Endothelial cell of umbilical vein (primary cell): ENCODE data around the gene ATXN7L1. TPM values are rescaled to one million over a fixed set of nuclear protein-coding genes. Genes with fewer than 3 reads are reported as not detected.

Source experiments
- BruUV-seq: library from RNA; stranded (reverse); fragments of 400-500 nt; replicated peaks from 2 replicates; lab custom pipeline; 2021; lab: Mats Ljungman, UMichigan
- CTCF ChIA-PET: fragments of 300-600, 350-600 bp; sonication (Branson Sonifier 250); formaldehyde crosslinking; loops from one replicate; lab custom pipeline; 2021; ENCODE audit warnings: antibody characterized with exemption, inconsistent platforms; lab: Charles Lee
- POLR2A ChIA-PET: fragments of 300-600, 350-600 bp; sonication (Branson Sonifier 250); formaldehyde crosslinking; loops from one replicate; lab custom pipeline; 2021; ENCODE audit warnings: antibody characterized with exemption, inconsistent platforms; lab: Charles Lee
- DNase-seq: peaks from one replicate; pipeline ENCODE4 v3.0.0-alpha.2; 2011; ENCODE audit warnings: low read depth, low spot score
- FAIRE-seq: peaks from 2 replicates; lab custom pipeline; 2011; peaks lifted over from hg19 to GRCh38; lab: Jason Lieb, UNC
- H2AFZ ChIP-seq: 2 replicates; pipeline ENCODE4 v1.6.0; 2012; ENCODE audit warnings: low read depth, low read length, control low read depth, inconsistent platforms
- H3K27ac ChIP-seq: 2 replicates; pipeline ENCODE4 v1.5.1; 2011; ENCODE audit warnings: low read depth, mild to moderate bottlenecking, control low read depth, low read length, moderate library complexity; ENCODE audit not compliant: insufficient read depth
- H3K27me3 ChIP-seq, 2 experiments: 2 replicates each; pipeline versions ENCODE4 v1.6.0 to v1.6.1; 2011; ENCODE audit warnings: low read length in 2 of 2, mixed read lengths in 1 of 2; ENCODE audit not compliant: control insufficient read depth in 2 of 2, insufficient read depth in 2 of 2
- H3K36me3 ChIP-seq, 2 experiments: 2 replicates in 1 of 2; 3 replicates in 1 of 2; pipeline ENCODE4 v1.5.1; 2011; ENCODE audit warnings: low read length in 2 of 2, mild to moderate bottlenecking in 1 of 2, moderate library complexity in 1 of 2; ENCODE audit not compliant: control insufficient read depth in 2 of 2, insufficient read depth in 2 of 2; ENCODE audit errors: extremely low read depth in 1 of 2
- H3K4me1 ChIP-seq: 3 replicates; pipeline ENCODE4 v1.5.1; 2011; ENCODE audit warnings: mild to moderate bottlenecking, low read length; ENCODE audit not compliant: control insufficient read depth, insufficient read depth; ENCODE audit errors: extremely low read depth
- H3K4me2 ChIP-seq: 2 replicates; pipeline ENCODE4 v1.6.1; 2011; ENCODE audit warnings: low read length, control low read depth, mixed read lengths; ENCODE audit not compliant: insufficient read depth
- H3K4me3 ChIP-seq, 3 experiments: fragments of 200-600 bp in 1 of 3; sonication (generic), shearing (Covaris generic) in 1 of 3; replicated peaks in 1 of 3; 2 replicates each; pipeline ENCODE4 v1.5.1; 2011 to 2016; ENCODE audit warnings: control low read depth in 3 of 3, low read length in 3 of 3, mild to moderate bottlenecking in 2 of 3, inconsistent platforms in 1 of 3, low read depth in 1 of 3, moderate library complexity in 1 of 3; ENCODE audit not compliant: insufficient read depth in 1 of 3
- H3K79me2 ChIP-seq: 2 replicates; pipeline ENCODE4 v1.6.0; 2012; ENCODE audit warnings: low read length, inconsistent platforms; ENCODE audit not compliant: control insufficient read depth, insufficient read depth
- H3K9ac ChIP-seq: replicated peaks from 2 replicates; pipeline ENCODE3; 2011; ENCODE audit warnings: low read length, control low read depth; ENCODE audit not compliant: insufficient read depth; ENCODE audit errors: extremely low read depth
- H3K9me1 ChIP-seq: replicated peaks from 3 replicates; pipeline ENCODE4 v1.6.0; 2011; ENCODE audit warnings: mild to moderate bottlenecking, low read length; ENCODE audit not compliant: control insufficient read depth, insufficient read depth; ENCODE audit errors: extremely low read depth
- H3K9me3 ChIP-seq: replicated peaks from 2 replicates; pipeline ENCODE4 v1.5.1; 2012; ENCODE audit warnings: low read length, inconsistent platforms; ENCODE audit not compliant: control insufficient read depth, insufficient read depth
- H4K20me1 ChIP-seq: replicated peaks from 2 replicates; pipeline ENCODE3; 2011; ENCODE audit warnings: mild to moderate bottlenecking, low read length; ENCODE audit not compliant: control insufficient read depth, insufficient read depth; ENCODE audit errors: extremely low read depth
- CTCF ChIP-seq, 2 donors: IDR thresholded peaks; 1 replicate in 1 of 2; 2 replicates in 1 of 2; pipeline ENCODE4 v1.5.1; 2011; ENCODE audit warnings: low read length in 2 of 2, mild to moderate bottlenecking in 2 of 2, moderate library complexity in 2 of 2, control low read depth in 1 of 2, inconsistent platforms in 1 of 2, low read depth in 1 of 2; ENCODE audit not compliant: insufficient read depth in 1 of 2; ENCODE audit errors: extremely low read depth in 1 of 2
- EZH2 ChIP-seq: IDR thresholded peaks from 2 replicates; pipeline ENCODE4 v1.6.1; 2012; ENCODE audit warnings: borderline replicate concordance, low read depth, mild to moderate bottlenecking, moderate library complexity, low read length, inconsistent platforms; ENCODE audit not compliant: severe bottlenecking
- FOS ChIP-seq: IDR thresholded peaks from 2 replicates; pipeline ENCODE4 v1.6.1; 2011; ENCODE audit warnings: mild to moderate bottlenecking, low read length, moderate library complexity, borderline replicate concordance; ENCODE audit not compliant: insufficient read depth
- GATA2 ChIP-seq: IDR thresholded peaks from 2 replicates; pipeline ENCODE4 v1.7.0; 2011; ENCODE audit warnings: low read depth, mild to moderate bottlenecking, moderate library complexity, mixed read lengths, low read length; ENCODE audit not compliant: insufficient read length, insufficient read depth
- JUN ChIP-seq: IDR thresholded peaks from 2 replicates; pipeline ENCODE4 v1.6.1; 2011; ENCODE audit warnings: borderline replicate concordance, low read depth; ENCODE audit not compliant: insufficient read length, insufficient read depth
- MAX ChIP-seq: IDR thresholded peaks from 2 replicates; pipeline ENCODE4 v1.6.1; 2011; ENCODE audit not compliant: insufficient read depth, insufficient read length
- MYC ChIP-seq: IDR thresholded peaks from one replicate; pipeline ENCODE4 v1.6.1; 2011; ENCODE audit warnings: mild to moderate bottlenecking, low read depth, low read length
- POLR2A ChIP-seq: IDR thresholded peaks from 2 replicates; pipeline ENCODE4 v1.6.1; 2012; ENCODE audit warnings: low read depth, mild to moderate bottlenecking, control low read depth, low read length
- POLR2AphosphoS5 ChIP-seq: IDR thresholded peaks from 2 replicates; pipeline ENCODE4 v1.6.1; 2012; ENCODE audit warnings: low read depth, mild to moderate bottlenecking, control low read depth, low read length, moderate library complexity; ENCODE audit not compliant: insufficient read depth
- dilution Hi-C: fragments of 300-500 bp; cut with MboI; formaldehyde crosslinking; loops from one replicate; pipeline ENCODE4 v1.15.0; 2019; ENCODE audit warnings: low sequenced_read_pairs; ENCODE audit not compliant: extremely low pct_ligation_motif_present
- intact Hi-C: fragments of 100-400 bp; cut with micrococcal nuclease; formaldehyde crosslinking; loops from one replicate; pipeline ENCODE4 v1.10.0; 2022
- polyA plus RNA-seq, 4 experiments: library from polyadenylated mRNA; depleted of rRNA in 3 of 4; stranded (reverse) in 3 of 4; unstranded in 1 of 4; fragments of >200 nt; gene quantifications; 2 replicates each; pipeline versions ENCODE4 v1.2.1 to v1.2.3, GENCODE V29; 2011 to 2012; ENCODE audit warnings: missing spikeins in 1 of 4
- total RNA-seq: library from RNA; stranded (reverse); gene quantifications from 2 replicates; pipeline ENCODE4 v1.2.3, GENCODE V29; 2021

Gene ATXN7L1
- total and polyA plus RNA-seq, 2 donors (not counting 3 experiments of a cell fraction or from before 2014, with no cell fraction given): 4.6 to 15.6 TPM

GRCh38 chr7:105861224-105861623 is 15.2 kb downstream of the ATXN7L1 start:
- no peaks in the 10 kb centered on the region for H3K27me3 ChIP-seq
- BruUV-seq: no TSS peak
- H3K27ac ChIP-seq: no peak overlapping the region
- H3K79me2 ChIP-seq: no peaks in the 10 kb centered on the region
- intact Hi-C loops: no loop called here
- ChIA-PET POLR2A (no interaction called here), CTCF (interaction anchor here (1.3 kb wide), 1 partner anchor 10 kb away, joined by 5 read pairs; no protein-coding TSS in a partner anchor)
- no peaks in the 10 kb centered on the region for H3K36me3 ChIP-seq
- TF ChIP-seq GATA2 (no peak), EZH2 (no peak), MYC (no peak), FOS (no peak), POLR2A (no peak)
- DNase-seq (no peak), FAIRE-seq (no peak)
- no peak overlapping the region for H3K4me2 ChIP-seq
- H3K9ac ChIP-seq: no peak overlapping the region
- no peaks in the 10 kb centered on the region for H4K20me1 ChIP-seq
- no peaks in the 10 kb centered on the region for H3K9me1 ChIP-seq
- dilution Hi-C loops: no loop called here
- H3K9me3 ChIP-seq: no peaks in the 10 kb centered on the region
- H3K4me3 ChIP-seq: no peak overlapping the region
- H3K4me1 ChIP-seq: no peaks in the 10 kb centered on the region
- H2AFZ ChIP-seq: no peak overlapping the region

GRCh38 chr7:105860793-105861192 is 15.6 kb downstream of the ATXN7L1 start:
- no peak overlapping the region for H3K9ac ChIP-seq
- no peak overlapping the region for H3K4me2 ChIP-seq
- H3K36me3 ChIP-seq: no peaks in the 10 kb centered on the region
- H3K9me3 ChIP-seq: no peaks in the 10 kb centered on the region
- ChIA-PET CTCF (interaction anchor here (1.1 kb wide), 1 partner anchor 100 kb away, joined by 3 read pairs; no protein-coding TSS in a partner anchor), POLR2A (no interaction called here)
- H2AFZ ChIP-seq: no peak overlapping the region
- dilution Hi-C loops (no loop called here), intact Hi-C loops (no loop called here)
- no peak overlapping the region for H3K4me3 ChIP-seq
- TF ChIP-seq JUN (no peak), GATA2 (no peak), CTCF (IDR thresholded peaks at IDR 0.05; ENCODE audit: extremely low read depth in 1 of 2, insufficient read depth in 1 of 2, low read depth in 1 of 2, low read length in 2 of 2) (no peak), POLR2AphosphoS5 (no peak), FOS (no peak), MYC (no peak), MAX (no peak), POLR2A (no peak), EZH2 (no peak)
- H3K79me2 ChIP-seq: no peaks in the 10 kb centered on the region
- H3K27me3 ChIP-seq: no peaks in the 10 kb centered on the region
- no peaks in the 10 kb centered on the region for H4K20me1 ChIP-seq
- DNase-seq: no peak
- H3K27ac ChIP-seq: no peak overlapping the region
- no peak for FAIRE-seq
- no peaks in the 10 kb centered on the region for H3K9me1 ChIP-seq
- BruUV-seq: no TSS peak
- no peaks in the 10 kb centered on the region for H3K4me1 ChIP-seq
